ENCODE measurements around the gene SLC10A3.

The SLC10A3 gene

GRCh38 chrX:154534526-154535322 is 44.3 kb upstream of the SLC10A3 start:
- H4K20me1 ChIP-seq (ENCODE audit: insufficient read depth, low read length) = no peaks in the 10 kb centered on the region
- no peak overlapping the region for H3K4me3 ChIP-seq (ENCODE audit: low read depth, low read length, poor library complexity, severe bottlenecking)
- H3K27ac ChIP-seq (ENCODE audit: low read depth, low read length, poor library complexity, severe bottlenecking) = no peak overlapping the region
- no peaks in the 10 kb centered on the region for H3K27me3 ChIP-seq (ENCODE audit: insufficient read depth, low read length)
- peak; percentile 95 for TF ChIP-seq CTCF (IDR thresholded peaks at IDR 0.05; ENCODE audit: low read length)
- no peak for TF ChIP-seq EZH2 (IDR thresholded peaks at IDR 0.05; ENCODE audit: borderline replicate concordance, low read length)
- H3K79me2 ChIP-seq (ENCODE audit: insufficient read depth, low read length) = no peaks in the 10 kb centered on the region
- H3K4me1 ChIP-seq (ENCODE audit: insufficient read depth, low read length, severe bottlenecking) = peaks cover 4% of the 10 kb centered on the region
- no peaks in the 10 kb centered on the region for H3K9me3 ChIP-seq (ENCODE audit: low read length)
- H3K4me2 ChIP-seq (ENCODE audit: low read length) = no peak overlapping the region
- H3F3A ChIP-seq (ENCODE audit: insufficient read depth, low read length) = no peaks in the 10 kb centered on the region
- no peak overlapping the region for H2AFZ ChIP-seq (ENCODE audit: low read length)
- H3K9ac ChIP-seq (ENCODE audit: low read length) = peak overlapping the region; percentile 14; the same call in 1 of the 2 replicates
- H3K9me2 ChIP-seq (ENCODE audit: low read depth, low read length) = no peaks in the 10 kb centered on the region
- peaks cover 29% of the 10 kb centered on the region for H3K36me3 ChIP-seq (ENCODE audit: insufficient read depth, low read length)

- H3K36me3 ChIP-seq (ENCODE audit: insufficient read depth, low read length) = peaks cover 29% of the 10 kb centered on the region
- no peak overlapping the region for H3K27ac ChIP-seq (ENCODE audit: low read depth, low read length, poor library complexity, severe bottlenecking)
- no peaks in the 10 kb centered on the region for H3F3A ChIP-seq (ENCODE audit: insufficient read depth, low read length)
These were observed 42.3 kb upstream of the SLC10A3 start for GRCh38 chrX:154532690-154533089.

GRCh38 chrX:154531626-154532025 is 41.2 kb upstream of the SLC10A3 start:
- H3K27ac ChIP-seq (ENCODE audit: low read depth, low read length, poor library complexity, severe bottlenecking) = no peak overlapping the region
- H3K9me3 ChIP-seq (ENCODE audit: low read length) = no peaks in the 10 kb centered on the region
- no peaks in the 10 kb centered on the region for H3K9me2 ChIP-seq (ENCODE audit: low read depth, low read length)
- H3K79me2 ChIP-seq (ENCODE audit: insufficient read depth, low read length) = no peaks in the 10 kb centered on the region
- peaks cover 29% of the 10 kb centered on the region for H3K36me3 ChIP-seq (ENCODE audit: insufficient read depth, low read length)
- peaks cover 16% of the 10 kb centered on the region for H3K4me1 ChIP-seq (ENCODE audit: insufficient read depth, low read length, severe bottlenecking)
- H3K4me3 ChIP-seq (ENCODE audit: low read depth, low read length, poor library complexity, severe bottlenecking) = no peak overlapping the region
- H3K9ac ChIP-seq (ENCODE audit: low read length) = no peak overlapping the region
- H2AFZ ChIP-seq (ENCODE audit: low read length) = no peak overlapping the region
- H3K27me3 ChIP-seq (ENCODE audit: insufficient read depth, low read length) = no peaks in the 10 kb centered on the region
- no peaks in the 10 kb centered on the region for H4K20me1 ChIP-seq (ENCODE audit: insufficient read depth, low read length)
- TF ChIP-seq CTCF (IDR thresholded peaks at IDR 0.05; ENCODE audit: low read length) = no peak
- no peak for TF ChIP-seq EZH2 (IDR thresholded peaks at IDR 0.05; ENCODE audit: borderline replicate concordance, low read length)
- H3F3A ChIP-seq (ENCODE audit: insufficient read depth, low read length) = no peaks in the 10 kb centered on the region
- no peak overlapping the region for H3K4me2 ChIP-seq (ENCODE audit: low read length)

More at GRCh38 chrX:154532690-154533089, 42.3 kb upstream of the SLC10A3 start:
- Histone ChIP-seq H2AFZ (ENCODE audit: low read length) (no peak overlapping the region), H3K4me1 (ENCODE audit: insufficient read depth, low read length, severe bottlenecking) (peaks cover 6% of the 10 kb centered on the region), H3K9me2 (ENCODE audit: low read depth, low read length) (no peaks in the 10 kb centered on the region), H3K79me2 (ENCODE audit: insufficient read depth, low read length) (no peaks in the 10 kb centered on the region), H3K4me2 (ENCODE audit: low read length) (no peak overlapping the region), H3K9me3 (ENCODE audit: low read length) (no peaks in the 10 kb centered on the region), H3K27me3 (ENCODE audit: insufficient read depth, low read length) (no peaks in the 10 kb centered on the region), H4K20me1 (ENCODE audit: insufficient read depth, low read length) (no peaks in the 10 kb centered on the region), H3K4me3 (ENCODE audit: low read depth, low read length, poor library complexity, severe bottlenecking) (no peak overlapping the region), H3K9ac (ENCODE audit: low read length) (no peak overlapping the region)
- TF ChIP-seq CTCF (IDR thresholded peaks at IDR 0.05; ENCODE audit: low read length) (no peak), EZH2 (IDR thresholded peaks at IDR 0.05; ENCODE audit: borderline replicate concordance, low read length) (no peak)

Data from OCI-LY1 (cell line).